ENCODE results near the gene SHROOM2. TPM values are rescaled to one million over a fixed set of nuclear protein-coding genes. Genes with fewer than 3 reads are reported as not detected.

The SHROOM2 gene
- total RNA-seq, 1 donor from 2014 or later = 6.2 TPM

DNA sequence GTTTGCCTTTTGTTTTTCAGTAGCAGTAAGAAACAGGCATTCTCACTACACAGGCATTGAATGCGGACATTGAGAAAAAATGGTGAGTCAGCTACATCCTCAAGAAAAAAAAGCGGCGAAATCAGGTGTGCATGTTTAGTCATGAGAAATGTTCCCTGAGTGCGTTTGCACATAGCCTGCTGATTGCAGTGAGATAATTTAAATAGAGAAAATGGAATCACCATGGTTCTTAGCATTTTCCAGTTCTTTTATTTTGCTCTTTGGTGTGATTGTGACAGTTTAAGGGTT, 126.9 kb downstream of the SHROOM2 start:
- ATAC-seq (no peak), DNase-seq (ENCODE audit: low spot score) (no peak)
- intact Hi-C loops (cut with DNase I) = no loop called here

DNA sequence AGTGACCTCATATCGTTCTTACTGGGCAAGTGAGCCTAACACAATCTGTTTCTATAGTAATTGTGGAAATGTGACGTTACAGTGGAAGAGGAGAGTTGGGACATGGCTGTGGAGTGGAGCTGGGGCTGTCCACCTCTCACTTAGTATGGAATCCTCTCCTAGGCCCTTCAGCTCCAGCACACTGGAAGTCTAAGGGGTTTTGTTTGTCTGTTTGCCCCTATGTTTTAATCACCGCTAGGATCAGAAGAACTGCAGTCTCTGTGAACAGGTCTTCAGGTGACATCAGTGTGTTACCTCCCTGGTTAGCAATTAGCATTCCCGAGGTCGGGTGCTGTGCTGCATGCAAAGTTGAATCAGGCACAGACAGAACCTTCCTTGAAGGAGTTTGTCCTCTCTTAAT, 131.6 kb downstream of the SHROOM2 start:
- DNase-seq (ENCODE audit: low spot score) (no peak), ATAC-seq (no peak)
- intact Hi-C loops (cut with DNase I) = no loop called here

DNA sequence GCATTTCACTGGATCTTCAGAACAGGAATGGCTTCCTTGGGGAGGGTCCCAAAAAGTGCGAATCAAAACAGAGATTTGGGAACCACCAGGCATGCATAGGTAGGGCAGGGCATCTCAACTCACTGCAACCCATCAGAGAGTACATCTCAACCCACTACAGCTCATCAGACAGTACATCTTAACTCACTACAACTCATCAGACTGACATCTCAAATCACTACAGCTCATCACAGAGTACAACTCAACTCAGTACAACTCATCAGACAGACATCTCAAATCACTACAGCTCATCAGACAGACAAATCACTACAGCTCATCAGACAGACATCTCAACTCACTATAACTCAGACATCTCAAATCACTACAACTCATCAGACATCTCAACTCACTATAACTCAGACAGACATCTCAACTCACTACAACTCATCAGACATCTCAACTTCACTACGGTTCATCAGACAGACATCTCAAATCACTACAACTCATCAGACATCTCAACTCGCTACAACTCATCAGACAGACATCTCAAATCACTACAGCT, 133.5 kb downstream of the SHROOM2 start:
- intact Hi-C loops (cut with DNase I) = loop anchor here (5.0 kb wide), 1 partner anchor 1927 kb away; no protein-coding TSS in a partner anchor
- DNase-seq (ENCODE audit: low spot score) (no peak), ATAC-seq (no peak)

DNA sequence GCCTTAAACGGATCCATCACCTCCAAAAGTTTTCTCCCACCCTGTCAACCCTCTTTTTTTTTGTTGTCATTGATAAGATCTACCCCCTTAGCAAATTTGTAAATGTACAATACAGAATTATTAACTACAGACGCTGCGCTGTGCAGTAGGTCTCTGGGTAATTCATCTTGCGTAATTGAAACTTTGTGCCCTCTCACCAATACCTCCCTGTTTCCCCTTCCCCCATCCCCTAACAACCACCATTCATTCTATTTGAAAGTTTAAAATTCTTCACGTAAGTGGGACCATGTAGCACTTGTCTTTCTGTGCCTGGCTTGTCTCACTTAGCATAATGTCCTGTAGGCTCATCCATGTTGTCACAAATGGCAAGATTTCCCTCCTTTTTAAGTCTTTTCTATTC, 135.2 kb downstream of the SHROOM2 start:
- DNase-seq (ENCODE audit: low spot score) (no peak), ATAC-seq (no peak)
- intact Hi-C loops (cut with DNase I) = loop anchor here (5.0 kb wide), 1 partner anchor 1929 kb away; no protein-coding TSS in a partner anchor

DNA sequence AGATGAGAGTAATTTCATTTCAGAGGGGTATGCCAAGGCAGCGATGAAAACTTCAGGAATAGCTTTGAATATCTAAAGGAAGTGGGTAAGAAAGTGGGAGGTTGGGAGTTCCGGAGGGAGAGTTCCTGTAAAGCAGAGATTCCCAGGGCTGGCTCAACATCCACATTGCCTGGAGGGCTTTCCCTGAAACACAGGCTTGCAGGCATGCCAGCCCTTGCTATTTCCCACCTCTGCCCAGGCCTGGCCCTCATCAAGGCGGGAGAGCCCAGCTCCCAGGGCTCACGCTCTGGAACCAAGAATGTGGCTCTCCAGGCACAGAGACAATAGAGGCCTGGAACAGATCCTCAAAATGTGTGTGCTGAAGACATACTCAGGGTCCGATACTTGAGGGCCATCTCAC, 137.1 kb downstream of the SHROOM2 start:
- DNase-seq (ENCODE audit: low spot score) (no peak), ATAC-seq (no peak)
- intact Hi-C loops (cut with DNase I) = loop anchor here (5.0 kb wide), 1 partner anchor 1931 kb away; no protein-coding TSS in a partner anchor

DNA sequence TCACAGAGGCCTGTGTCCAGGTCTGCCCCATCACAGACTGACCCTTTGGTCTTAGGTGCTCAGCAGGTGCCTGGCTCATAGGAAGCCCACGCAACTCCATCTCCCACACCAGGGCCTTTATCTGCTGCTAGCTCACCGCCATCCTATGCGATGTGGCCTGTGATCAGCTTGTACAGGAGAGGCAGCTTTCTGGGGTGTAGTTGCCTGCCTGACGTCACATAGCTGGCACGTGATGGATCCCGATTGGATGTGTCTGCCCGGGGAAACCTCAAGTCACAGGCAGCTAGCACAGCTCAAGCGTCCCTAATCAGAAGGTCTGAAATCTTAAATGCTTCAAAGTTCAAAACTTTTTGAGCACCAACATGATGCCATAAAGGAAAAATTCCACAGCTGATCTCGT, 139.8 kb downstream of the SHROOM2 start:
- no peak for ATAC-seq
- DNase-seq (ENCODE audit: low spot score) = no peak
- intact Hi-C loops (cut with DNase I) = no loop called here

DNA sequence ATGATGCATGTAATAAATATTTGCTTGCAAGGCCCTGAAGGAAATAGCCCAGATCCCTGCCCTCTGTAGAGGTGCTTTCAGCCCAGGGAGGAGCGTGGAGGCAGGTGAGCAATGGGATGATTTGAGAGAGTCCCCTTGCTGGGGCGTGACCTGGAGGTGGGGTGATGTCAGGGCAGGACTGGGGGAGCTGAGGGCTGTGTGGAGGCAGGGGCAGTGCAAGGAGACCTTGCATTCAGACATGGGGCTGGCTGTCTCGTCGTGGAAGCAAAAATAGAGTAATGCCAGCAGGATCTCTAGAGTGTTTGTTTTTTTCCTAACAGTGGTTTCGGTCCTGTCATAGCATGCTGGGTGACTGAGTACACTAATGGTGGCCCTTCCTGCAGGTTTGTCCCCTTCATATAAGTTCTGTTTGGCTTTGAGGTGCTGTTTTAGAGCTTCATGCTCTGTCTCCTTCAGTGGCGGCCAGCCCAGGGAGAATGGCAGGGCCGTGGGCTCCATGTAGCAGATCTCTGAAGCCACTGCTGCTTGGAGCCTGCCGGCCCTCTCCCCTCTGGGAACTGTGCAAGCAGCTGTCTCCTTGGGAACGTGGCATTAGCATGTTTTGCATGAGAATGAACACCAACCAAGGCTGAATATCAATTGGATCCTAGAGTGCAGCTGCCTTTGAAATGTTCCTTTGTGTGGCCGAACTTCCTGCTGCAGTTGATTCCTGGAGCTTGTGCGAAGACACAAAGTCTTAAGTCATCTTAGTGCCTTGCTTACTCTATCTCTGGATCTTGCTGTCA, 141.7 kb downstream of the SHROOM2 start:
- DNase-seq (ENCODE audit: low spot score) (no peak), ATAC-seq (no peak)
- intact Hi-C loops (cut with DNase I) = no loop called here

DNA sequence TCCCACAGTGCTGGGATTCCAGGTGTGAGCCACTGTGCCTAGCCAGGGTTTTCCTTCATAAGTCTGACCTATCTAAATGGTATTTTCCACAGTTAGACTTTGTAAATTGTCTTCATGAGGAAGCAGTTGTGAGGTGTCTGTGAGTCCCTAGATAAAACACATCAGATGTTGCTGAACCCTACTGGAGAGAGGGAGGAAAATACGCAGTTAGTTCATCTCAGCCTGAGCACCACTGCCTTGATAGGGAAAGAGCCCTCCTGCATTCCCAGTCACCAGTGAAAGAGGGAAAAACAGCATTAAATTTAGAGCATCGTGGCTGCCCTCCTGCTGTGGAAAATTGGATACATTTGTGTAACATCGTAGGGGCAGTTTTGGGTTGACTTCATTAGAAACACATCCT, 149.2 kb downstream of the SHROOM2 start:
- DNase-seq (ENCODE audit: low spot score) (no peak), ATAC-seq (no peak)
- intact Hi-C loops (cut with DNase I) = loop anchor here (10.0 kb wide), 1 partner anchor 831 kb away; no protein-coding TSS in a partner anchor

DNA sequence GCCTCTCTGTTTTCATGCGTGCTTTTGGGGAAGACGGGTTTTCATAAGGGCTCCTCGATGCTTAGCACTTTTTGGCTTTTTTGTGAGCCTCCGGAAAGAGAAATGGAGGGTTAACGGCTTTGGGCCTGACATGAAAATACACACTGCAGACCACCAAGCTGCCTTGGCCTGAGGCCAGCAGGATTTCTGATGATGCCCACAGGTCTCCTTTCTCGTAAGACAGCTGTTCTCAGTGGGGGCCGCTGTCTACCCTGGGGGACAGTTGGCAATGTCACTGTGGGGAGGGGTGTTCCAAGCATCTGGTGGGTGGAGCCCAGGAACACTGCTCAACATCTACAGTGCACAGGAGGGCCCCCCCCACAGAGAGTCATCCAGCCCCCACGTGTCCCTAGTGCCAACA, 151.5 kb downstream of the SHROOM2 start:
- intact Hi-C loops (cut with DNase I) = loop anchor here (10.0 kb wide), 1 partner anchor 833 kb away; no protein-coding TSS in a partner anchor
- ATAC-seq = no peak
- no peak for DNase-seq (ENCODE audit: low spot score)

DNA sequence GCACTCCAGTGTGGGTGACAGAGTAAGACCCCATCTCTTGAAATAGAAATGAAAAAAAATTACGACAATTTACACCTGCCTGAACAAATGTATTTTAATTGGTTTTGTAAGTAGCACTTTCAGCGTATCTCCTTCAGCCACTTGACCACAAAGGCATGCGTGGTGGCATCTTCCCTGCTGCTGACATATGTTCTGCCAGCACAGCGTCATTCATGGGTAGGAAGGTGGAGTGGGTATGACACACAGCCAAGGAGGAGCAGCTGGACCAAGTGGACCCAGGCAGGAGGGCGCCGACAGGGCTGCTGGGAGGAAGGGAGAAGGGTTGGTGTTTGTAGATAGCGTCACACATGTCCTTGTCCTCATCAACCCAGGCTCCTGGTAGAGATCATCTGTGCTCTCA, 152.3 kb downstream of the SHROOM2 start:
- intact Hi-C loops (cut with DNase I) = loop anchor here (10.0 kb wide), 1 partner anchor 834 kb away; no protein-coding TSS in a partner anchor
- DNase-seq (ENCODE audit: low spot score) (no peak), ATAC-seq (no peak)

DNA sequence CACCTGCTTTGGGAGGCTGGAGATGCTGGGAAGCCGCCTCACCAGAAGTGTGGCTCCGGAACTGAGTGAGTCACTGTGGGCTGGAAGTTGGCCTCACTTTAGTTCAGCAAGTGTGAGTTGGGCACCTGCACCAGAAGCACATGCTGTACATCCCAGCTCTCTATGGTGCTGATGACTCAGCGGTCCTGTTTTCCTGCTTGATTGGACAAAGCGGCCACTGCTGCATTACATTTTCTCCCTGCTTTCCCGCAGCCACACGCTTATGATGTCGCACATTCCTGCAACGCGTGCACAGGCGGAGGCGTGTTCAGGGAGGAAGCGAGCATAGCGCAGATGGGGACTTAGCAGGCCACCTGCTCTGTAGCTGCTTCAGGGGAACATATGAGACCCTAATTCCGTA, 154.2 kb downstream of the SHROOM2 start:
- DNase-seq (ENCODE audit: low spot score) = no peak
- intact Hi-C loops (cut with DNase I) = no loop called here
- no peak for ATAC-seq

DNA sequence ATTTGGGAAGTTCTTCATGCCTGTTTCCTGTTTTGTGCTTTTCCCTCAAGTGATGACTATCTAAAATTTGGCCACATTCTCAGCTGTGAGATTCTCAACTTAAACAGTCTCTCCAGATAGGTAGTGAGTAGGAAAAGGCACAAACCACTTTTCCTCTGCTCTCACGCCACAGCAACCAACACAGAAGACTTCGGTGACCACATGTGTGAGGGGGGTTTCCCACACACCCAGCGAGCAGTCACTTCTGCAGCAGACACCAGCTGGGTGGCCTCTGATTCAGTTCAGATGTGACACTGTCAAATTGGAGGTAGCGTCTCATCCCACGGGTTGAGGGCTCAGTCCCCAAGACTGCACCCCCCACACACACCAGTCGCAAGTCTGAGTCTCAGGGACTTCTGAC, 155.9 kb downstream of the SHROOM2 start:
- ATAC-seq (no peak), DNase-seq (ENCODE audit: low spot score) (no peak)
- intact Hi-C loops (cut with DNase I) = no loop called here

DNA sequence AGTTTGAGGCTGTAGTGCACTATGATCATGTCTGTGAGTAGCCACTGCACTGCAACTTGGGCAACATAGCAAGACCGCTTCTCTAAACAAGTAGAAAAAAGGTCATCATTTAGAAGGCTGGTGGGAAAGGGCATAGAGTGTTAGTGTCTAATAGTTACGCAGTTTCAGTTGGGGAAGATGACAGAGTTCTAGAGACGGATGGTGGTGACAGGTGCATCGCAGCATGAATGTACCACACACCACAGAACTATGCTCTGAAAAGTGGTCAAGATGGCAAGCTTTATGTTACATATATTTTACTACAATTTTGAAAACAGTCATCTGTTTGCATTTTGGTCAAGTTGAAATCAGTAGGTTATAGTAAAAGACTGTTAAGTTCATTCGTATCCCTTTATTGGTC, 157.2 kb downstream of the SHROOM2 start:
- ATAC-seq (no peak), DNase-seq (ENCODE audit: low spot score) (no peak)
- intact Hi-C loops (cut with DNase I) = no loop called here

DNA sequence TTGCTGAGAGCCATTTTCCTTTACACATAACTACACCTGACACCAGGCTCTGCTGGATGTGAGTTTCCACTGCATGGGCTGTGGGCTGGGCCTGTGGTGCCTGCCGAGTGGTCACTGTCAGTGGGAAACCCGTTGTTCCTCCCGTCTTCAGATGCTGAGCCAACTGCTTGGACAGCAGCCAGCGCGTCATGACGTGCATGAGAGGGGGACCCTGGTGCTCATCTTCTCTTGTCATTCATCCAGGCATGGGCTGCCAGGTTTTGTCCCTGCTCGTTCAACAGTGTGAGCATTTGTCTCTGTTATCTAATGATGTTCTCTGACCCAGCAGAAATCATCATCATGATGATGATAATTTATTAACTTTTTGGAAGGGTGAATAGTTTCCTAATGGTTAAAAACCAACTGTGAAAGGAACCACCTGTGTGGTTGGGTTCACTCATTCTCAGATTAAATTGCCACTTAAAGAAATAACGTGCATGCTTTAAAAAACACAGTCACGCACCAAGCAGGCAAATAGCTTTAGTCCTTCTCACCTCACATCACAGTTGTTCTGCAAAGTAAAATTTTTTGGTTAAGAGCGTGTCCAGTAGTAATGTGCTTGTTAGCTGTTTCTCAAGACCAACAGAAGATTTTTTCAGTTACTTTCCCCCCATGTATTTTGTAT, 161.0 kb downstream of the SHROOM2 start:
- ATAC-seq (no peak), DNase-seq (ENCODE audit: low spot score) (no peak)
- intact Hi-C loops (cut with DNase I) = no loop called here

DNA sequence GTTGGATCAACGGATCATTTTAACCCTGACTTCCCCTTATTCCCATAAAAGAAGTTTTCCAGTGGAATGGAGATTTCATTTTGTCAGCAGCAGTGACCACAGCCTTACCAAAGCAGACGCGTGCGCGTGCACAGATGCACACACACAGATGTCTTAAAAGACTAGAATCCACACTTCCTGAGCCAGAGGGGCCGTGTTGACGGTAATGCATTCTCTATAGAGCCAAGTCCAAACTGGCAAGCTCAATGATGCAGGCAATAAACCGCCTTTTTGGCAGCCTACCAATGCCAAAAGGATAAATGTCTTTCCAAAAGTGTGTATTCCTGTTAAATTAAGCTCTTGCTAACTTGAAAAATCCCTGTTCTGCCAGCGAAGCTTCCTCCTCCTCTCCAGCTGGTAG, 162.2 kb downstream of the SHROOM2 start:
- intact Hi-C loops (cut with DNase I) = no loop called here
- DNase-seq (ENCODE audit: low spot score) (no peak), ATAC-seq (no peak)

DNA sequence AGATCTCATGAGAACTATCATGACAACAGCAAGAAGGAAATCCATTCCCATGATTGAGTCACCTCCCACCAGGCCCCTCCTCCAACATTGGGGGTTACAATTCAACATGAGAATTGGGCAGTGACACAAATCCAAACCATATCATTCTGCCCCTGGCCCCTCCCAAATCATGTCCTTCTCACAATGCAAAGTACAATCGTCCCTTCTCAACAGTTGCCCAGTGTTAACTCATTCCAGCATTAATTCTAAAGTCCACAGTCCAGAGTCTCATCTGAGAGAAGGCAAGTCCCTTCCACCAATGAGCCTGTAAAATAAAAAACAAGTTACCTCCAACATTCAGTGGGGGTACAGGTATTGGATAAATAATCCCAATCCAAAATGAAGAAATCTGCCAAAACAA, 166.1 kb downstream of the SHROOM2 start:
- DNase-seq (ENCODE audit: low spot score) (no peak), ATAC-seq (no peak)
- intact Hi-C loops (cut with DNase I) = no loop called here

DNA sequence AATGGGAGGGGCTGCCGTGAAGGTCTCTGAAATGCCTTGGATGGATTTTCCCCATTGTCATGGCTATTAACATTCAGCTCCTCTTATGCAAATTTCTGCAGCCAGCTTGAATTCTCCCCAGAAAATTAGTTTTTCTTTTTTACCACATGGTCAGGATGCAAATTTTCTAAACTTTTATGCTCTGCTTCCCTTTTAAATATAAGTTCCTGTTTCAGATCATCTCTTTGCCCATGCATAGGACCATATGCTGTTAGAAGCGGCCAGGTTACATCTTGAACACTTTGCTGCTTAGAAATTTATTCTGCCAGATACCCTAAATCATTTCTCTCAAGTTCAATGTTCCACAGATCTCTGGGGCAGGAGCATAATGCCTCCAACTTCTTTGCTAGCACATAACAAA, 167.2 kb downstream of the SHROOM2 start:
- intact Hi-C loops (cut with DNase I) = no loop called here
- DNase-seq (ENCODE audit: low spot score) (no peak), ATAC-seq (no peak)

DNA sequence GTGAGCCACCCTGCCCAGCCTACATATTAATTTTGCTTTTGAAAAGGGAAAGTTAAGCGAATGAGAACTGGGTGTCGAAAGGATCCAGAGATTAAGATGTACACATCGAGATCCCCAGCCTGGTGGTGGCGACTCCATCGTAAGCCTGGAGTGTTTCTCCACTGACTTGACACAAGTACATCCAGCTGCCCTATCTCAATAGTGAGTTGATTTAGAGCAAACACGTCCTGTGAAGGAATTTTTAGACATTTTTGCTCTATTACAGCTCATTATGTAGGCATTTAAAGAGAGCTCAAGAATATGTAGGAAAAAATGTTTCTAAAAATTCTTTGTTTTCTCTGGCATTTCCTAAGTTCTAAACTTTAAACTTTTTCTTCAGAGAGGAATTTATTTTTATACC, 169.3 kb downstream of the SHROOM2 start:
- no peak for DNase-seq (ENCODE audit: low spot score)
- intact Hi-C loops (cut with DNase I) = no loop called here

DNA sequence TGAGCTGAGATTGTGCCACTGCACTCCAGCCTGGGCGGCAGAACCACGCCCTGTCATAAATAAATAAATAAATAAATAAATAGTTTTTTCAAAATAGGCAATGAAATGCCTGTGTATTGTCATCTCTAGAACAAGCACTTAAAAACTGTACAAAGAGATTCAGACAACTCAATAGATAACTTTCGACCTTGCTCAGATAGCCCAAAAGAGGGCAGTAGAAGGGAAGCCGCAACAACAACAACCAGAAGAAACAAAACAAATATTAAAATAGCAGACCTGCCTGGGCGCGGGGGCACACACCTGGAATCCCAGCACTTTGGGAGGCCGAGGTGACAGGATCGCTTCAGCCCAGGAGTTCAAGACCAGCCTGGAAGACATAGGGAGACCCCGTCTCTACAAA, 171.5 kb downstream of the SHROOM2 start:
- intact Hi-C loops (cut with DNase I) = no loop called here
- ATAC-seq = no peak
- no peak for DNase-seq (ENCODE audit: low spot score)

More for the DNA sequence above, 169.3 kb downstream of the SHROOM2 start:
- ATAC-seq = no peak

DNA sequence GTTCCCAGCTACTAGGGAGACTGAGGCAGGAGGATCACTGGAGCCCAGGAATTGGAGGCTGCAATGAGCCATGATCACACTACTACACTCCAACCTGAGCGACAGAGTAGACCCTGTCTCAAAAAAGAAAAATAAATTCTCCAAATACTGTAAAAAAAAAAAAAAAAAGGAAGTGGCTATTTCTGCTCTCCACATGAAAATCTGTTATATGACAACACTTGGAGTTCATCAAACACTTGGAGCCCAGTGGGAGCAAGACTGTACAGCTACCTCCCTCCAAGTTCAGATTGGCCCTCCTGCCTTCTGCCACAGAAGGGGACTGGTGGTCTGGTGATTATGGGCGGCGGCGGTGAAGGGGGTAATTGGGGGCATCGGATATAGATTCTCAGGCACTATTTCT, 172.0 kb downstream of the SHROOM2 start:
- ATAC-seq (no peak), DNase-seq (ENCODE audit: low spot score) (no peak)
- intact Hi-C loops (cut with DNase I) = no loop called here
